Measurements from ENCODE around the gene GAPDHS. TPM values are rescaled to one million over a fixed set of nuclear protein-coding genes. Genes with fewer than 3 reads are reported as not detected.
A peak's percentile ranks its signal among the peaks of the same experiment; 100 is the strongest.

GAPDHS gene
- total RNA-seq, 1 donor from 2014 or later = not detected

- H3K27me3 Mint-ChIP-seq (ENCODE audit: insufficient read depth, low read depth) = peaks cover 6% of the 10 kb centered on the region
- no peak overlapping the region for H3K4me3 Mint-ChIP-seq
- H4K20me1 ChIP-seq (ENCODE audit: low read depth) = no peaks in the 10 kb centered on the region
Observed at GRCh38 chr19:35524181-35524837, 8.9 kb upstream of the GAPDHS start.

DNA sequence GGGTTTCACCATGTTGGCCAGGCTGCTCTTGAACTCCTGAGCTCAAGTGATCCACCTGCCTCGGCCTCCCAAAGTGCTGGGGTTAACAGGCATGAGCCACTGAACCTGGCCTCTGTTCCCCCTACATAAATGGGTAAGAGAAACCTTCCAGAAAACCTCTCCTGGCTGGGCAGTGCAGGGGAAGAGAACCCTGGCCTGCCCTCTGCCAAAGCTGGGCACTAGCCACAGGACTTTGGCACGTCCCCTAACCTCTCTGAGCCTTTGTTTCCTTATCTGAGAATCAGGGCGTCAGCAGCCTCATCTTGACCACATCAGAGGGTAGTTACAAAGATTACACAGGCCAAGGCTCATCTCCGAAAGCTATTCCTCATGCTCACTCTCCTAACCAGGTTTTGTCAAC is 7.4 kb upstream of the GAPDHS start:
- no peak for DNase-seq (ENCODE audit: low spot score)
- peaks cover 6% of the 10 kb centered on the region for H3K27me3 Mint-ChIP-seq (ENCODE audit: insufficient read depth, low read depth)
- no peaks in the 10 kb centered on the region for H3K9me3 Mint-ChIP-seq
- no peaks in the 10 kb centered on the region for H3K9me3 ChIP-seq (ENCODE audit: low read depth)
- no peaks in the 10 kb centered on the region for H3K36me3 ChIP-seq
- TF ChIP-seq EZH2 (IDR thresholded peaks at IDR 0.05) (no peak), EZH2phosphoT487 (IDR thresholded peaks at IDR 0.05) (no peak), CTCF (IDR thresholded peaks at IDR 0.05) (no peak)
- no peak overlapping the region for H3K27ac ChIP-seq
- no peak overlapping the region for H3K27ac Mint-ChIP-seq
- H3K9ac ChIP-seq = no peak overlapping the region
- no peaks in the 10 kb centered on the region for H3K36me3 Mint-ChIP-seq
- H2AFZ ChIP-seq (replicated peaks) = no peak overlapping the region
- H3K4me3 ChIP-seq = no peak overlapping the region
- peaks cover 15% of the 10 kb centered on the region for H3K4me1 ChIP-seq
- no peak overlapping the region for H3K4me2 ChIP-seq
- H3K27me3 ChIP-seq = no peaks in the 10 kb centered on the region
- H3F3A ChIP-seq (ENCODE audit: low read depth) = peaks cover 9% of the 10 kb centered on the region
- peaks cover 20% of the 10 kb centered on the region for H3K4me1 Mint-ChIP-seq
- H4K20me1 ChIP-seq (ENCODE audit: low read depth) = no peaks in the 10 kb centered on the region
- no peak overlapping the region for H3K4me3 Mint-ChIP-seq
- no peaks in the 10 kb centered on the region for H3K79me2 ChIP-seq (ENCODE audit: low read depth)

More at GRCh38 chr19:35524181-35524837, 8.9 kb upstream of the GAPDHS start:
- Mint-ChIP-seq H3K36me3 (no peaks in the 10 kb centered on the region), H3K9me3 (no peaks in the 10 kb centered on the region), H3K27ac (no peak overlapping the region), H3K4me1 (peaks cover 20% of the 10 kb centered on the region)
- Histone ChIP-seq H3K27me3 (no peaks in the 10 kb centered on the region), H3K79me2 (ENCODE audit: low read depth) (no peaks in the 10 kb centered on the region), H3K36me3 (no peaks in the 10 kb centered on the region), H3K27ac (no peak overlapping the region), H2AFZ (replicated peaks) (peak overlapping the region; percentile 68), H3K4me2 (peak overlapping the region; percentile 58), H3K9me3 (ENCODE audit: low read depth) (no peaks in the 10 kb centered on the region), H3K9ac (no peak overlapping the region), H3K4me1 (peaks cover 15% of the 10 kb centered on the region), H3F3A (ENCODE audit: low read depth) (peaks cover 9% of the 10 kb centered on the region), H3K4me3 (no peak overlapping the region)
- TF ChIP-seq EZH2 (IDR thresholded peaks at IDR 0.05) (no peak), EZH2phosphoT487 (IDR thresholded peaks at IDR 0.05) (no peak), CTCF (IDR thresholded peaks at IDR 0.05) (no peak)
- peak; percentile 56 for DNase-seq (ENCODE audit: low spot score)

- peaks cover 3% of the 10 kb centered on the region for H3K27me3 Mint-ChIP-seq (ENCODE audit: insufficient read depth, low read depth)
- H3K27ac Mint-ChIP-seq = peak within 1 kb of the TSS; percentile 47
- H3K4me2 ChIP-seq = no peak within 1 kb of the TSS
Observed at GRCh38 chr19:35528218-35529038, 4.8 kb upstream of the GAPDHS start, which contains the start of gene SBSN. Gene SBSN, minus strand, starts transcription at chr19:35528311. Its CDS starts 30 bp downstream, at chr19:35528281.

More at GRCh38 chr19:35528218-35529038, 4.8 kb upstream of the GAPDHS start, which contains the start of gene SBSN:
- no peak for DNase-seq (ENCODE audit: low spot score)
- peak within 1 kb of the TSS; percentile 39 for H3K4me3 Mint-ChIP-seq
- H3K9ac ChIP-seq = no peak within 1 kb of the TSS
- no peak within 1 kb of the TSS for H3K27ac ChIP-seq
- H3K9me3 Mint-ChIP-seq = no peaks in the 10 kb centered on the region
- peaks cover 9% of the 10 kb centered on the region for H3F3A ChIP-seq (ENCODE audit: low read depth)
- H3K27me3 ChIP-seq = no peaks in the 10 kb centered on the region
- peaks cover 12% of the 10 kb centered on the region for H3K4me1 Mint-ChIP-seq
- H4K20me1 ChIP-seq (ENCODE audit: low read depth) = no peaks in the 10 kb centered on the region
- TF ChIP-seq EZH2 (IDR thresholded peaks at IDR 0.05) (no peak), EZH2phosphoT487 (IDR thresholded peaks at IDR 0.05) (no peak), CTCF (IDR thresholded peaks at IDR 0.05) (no peak)
- H3K79me2 ChIP-seq (ENCODE audit: low read depth) = no peaks in the 10 kb centered on the region
- peaks cover 23% of the 10 kb centered on the region for H3K4me1 ChIP-seq
- no peaks in the 10 kb centered on the region for H3K9me3 ChIP-seq (ENCODE audit: low read depth)
- no peaks in the 10 kb centered on the region for H3K36me3 Mint-ChIP-seq
- no peaks in the 10 kb centered on the region for H3K36me3 ChIP-seq
- no peak within 1 kb of the TSS for H3K4me3 ChIP-seq
- H2AFZ ChIP-seq (replicated peaks) = no peak within 1 kb of the TSS
